Medulla oblongata (tissue), 1 donor: ENCODE data around the gene PPME1.

Experiments
- DNase-seq: peaks from one replicate; pipeline ENCODE4 v3.0.0-alpha.2; 2015; ENCODE audit errors: extremely low spot score

PPME1 gene

DNA sequence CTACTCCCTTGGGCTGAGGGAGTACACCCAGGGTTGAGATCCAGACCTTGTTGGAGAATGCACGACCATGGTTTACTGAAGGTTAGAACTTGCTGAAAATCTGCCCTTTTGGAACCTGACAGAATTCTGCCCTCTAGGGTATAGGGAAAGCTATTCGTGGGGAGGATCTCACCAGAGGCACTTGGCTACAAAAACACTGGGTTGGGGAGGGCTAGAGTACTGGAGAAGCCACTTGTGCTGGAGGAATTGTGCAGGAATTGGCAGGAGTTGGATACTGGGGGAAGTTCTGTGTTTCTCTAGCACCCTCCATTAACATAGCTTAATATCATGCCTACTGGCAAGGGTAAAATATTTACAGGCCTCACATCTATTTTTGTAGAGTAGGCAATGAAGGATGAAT is 55.8 kb downstream of the PPME1 start:
- no peak for DNase-seq

DNA sequence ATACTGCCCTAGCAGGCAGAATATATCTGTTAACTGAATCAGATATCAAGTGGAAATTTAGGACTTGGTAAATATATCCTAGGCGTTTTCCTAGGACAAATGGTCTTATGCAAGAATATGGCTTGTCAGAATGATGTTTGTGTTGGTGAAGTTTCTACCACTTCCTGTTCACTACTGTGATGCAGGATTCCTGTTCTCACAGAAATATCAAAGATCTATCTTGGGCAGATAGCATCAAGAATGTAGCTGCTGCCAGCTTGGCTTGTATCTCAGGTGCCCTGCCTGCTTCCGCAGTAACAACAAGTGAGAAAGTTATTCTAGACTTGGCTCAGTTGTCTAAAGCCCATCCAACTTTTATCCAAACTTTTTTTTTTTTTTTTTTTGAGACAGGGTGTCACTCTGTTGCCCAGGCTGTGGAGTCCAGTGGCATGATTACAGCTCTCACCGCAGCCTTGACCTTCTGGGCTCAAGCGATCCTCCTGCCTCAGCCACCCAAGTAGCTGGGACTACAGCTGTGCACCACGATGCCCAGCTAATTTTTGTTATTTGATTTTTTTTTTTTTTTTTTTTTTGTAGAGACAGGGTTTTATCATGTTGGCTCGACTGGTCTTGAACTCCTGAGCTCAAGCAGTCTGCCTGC is 61.3 kb downstream of the PPME1 start:
- DNase-seq: no peak

DNA sequence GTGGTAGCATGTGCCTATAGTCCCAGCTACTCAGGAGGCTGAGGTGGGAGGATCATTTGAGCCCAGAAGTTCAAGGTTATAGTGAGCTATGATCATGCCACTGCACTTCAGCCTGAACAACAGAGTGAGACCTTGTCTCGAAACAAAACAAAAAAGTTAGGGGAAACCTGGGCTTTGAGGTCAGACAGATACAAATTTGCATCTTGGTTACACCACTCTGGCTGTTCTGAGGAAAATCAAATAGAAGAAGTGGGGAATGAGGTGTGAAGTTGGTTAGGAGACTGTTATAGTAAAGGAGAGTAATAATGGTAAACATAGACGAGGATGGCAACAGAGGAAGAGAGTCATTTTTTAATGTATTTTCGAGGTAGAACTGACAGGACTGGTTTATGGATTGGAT is 62.6 kb downstream of the PPME1 start:
- no peak for DNase-seq

DNA sequence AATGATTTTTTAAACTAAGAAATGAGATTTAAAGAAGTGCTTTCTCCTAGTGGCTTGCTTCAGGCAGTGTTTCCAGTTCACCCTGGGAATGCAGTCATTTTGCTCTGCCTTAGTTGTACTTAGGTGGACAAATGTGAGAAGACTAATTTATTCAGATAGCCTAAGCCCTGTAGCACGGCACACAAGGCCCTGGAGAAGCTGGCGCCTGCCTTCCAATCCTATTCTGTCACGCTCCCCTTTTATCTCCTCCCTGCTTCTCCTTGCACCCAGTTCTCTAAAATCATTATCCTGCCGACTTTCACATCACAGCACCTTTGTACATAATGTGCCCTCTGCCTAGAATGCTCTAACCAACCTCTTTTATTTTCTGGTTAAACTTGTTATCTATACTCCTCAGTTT is 64.0 kb downstream of the PPME1 start:
- DNase-seq: no peak

DNA sequence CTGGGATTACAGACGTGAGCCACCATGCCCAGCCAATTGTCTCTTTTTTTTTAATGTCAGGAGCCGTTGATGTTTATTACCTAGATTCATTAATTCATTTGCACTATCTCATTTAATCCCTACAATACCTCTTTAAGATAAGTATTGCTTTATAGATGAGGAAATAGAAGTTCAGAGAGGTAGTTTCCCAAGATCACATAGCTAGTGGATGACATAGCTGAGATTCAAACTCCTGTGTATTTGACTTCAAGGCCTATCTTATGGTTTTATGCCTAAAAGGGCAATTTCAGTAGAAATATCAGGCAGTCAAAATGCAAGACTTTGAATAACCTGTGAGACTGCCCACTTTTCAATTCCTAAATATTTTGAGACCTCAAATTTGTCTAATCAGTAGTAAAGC is 66.5 kb downstream of the PPME1 start:
- no peak for DNase-seq

DNA sequence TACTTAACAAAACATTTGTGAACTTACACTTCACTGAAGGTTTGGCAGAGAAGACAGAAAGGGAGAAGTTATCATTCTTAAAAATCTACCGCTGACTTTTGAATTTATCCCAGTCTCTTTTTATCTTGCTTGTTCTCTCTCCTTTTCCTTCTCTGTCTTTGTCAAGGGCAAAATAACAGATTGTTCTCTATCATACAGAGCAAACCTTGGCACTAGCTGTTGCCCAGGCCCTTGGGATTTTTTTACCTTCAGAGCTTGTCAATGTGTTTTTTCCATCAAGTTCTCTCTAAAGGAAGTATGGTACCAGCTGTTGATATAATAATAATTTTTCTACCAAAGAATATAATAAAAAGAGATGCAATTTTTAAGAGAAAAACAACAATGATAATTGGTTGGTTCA is 67.2 kb downstream of the PPME1 start:
- no peak for DNase-seq

DNA sequence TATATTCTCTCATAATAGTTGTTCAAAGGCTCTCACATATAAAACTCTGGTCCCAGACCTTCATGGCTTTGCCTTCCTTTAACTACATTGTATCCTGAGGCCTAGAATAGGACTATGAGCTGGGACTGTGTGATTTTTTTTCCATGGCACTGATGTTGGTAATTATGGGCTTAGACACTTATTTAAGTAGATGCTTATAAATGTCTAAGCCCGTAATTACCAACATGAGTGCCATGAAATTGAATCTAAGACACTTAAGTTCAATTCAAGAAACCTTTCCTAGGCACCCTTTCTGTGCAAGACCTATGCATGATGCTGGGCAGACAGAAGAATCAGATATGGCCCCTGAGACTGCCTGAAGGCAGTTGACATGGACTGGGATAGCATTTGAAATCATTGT is 77.4 kb downstream of the PPME1 start:
- DNase-seq: no peak

DNA sequence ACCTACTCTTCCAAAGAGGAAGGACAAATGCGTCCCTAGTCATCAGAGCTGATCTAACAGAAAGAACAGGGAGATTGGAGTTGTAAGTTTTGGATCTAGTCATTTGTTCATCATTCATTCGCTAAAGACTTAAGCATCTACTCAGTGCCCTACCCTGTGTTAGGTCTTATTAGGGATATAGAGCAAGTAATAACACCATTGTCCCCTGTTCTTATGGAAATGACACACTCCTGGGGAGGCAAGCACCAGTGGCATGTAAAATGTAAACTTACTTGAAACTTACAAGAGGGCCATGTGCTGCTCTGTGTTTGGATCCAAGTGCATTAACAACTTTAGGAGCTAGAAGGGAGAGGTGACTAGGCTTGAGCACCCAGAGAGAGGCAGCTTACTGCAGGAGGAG is 78.4 kb downstream of the PPME1 start:
- no peak for DNase-seq

DNA sequence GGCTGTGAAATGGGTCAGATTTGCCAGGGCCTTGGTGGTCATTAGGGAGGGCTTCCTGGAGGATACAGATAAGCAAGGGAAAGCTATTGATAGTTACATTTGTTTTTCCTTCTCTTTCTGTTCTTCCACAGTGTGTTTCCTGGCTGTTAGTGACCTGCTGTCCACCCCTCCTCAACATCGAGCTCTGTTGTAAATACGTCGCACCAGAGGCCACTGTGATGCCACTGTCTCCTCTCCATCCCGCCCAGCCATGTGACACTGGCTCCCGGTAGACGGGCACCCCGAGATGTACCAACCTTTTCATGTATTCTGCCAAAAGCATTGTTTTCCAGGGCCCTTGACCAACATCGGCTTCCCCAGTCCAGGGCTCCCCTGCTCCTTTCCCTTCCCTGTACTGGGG is 82.3 kb downstream of the PPME1 start:
- DNase-seq: no peak

DNA sequence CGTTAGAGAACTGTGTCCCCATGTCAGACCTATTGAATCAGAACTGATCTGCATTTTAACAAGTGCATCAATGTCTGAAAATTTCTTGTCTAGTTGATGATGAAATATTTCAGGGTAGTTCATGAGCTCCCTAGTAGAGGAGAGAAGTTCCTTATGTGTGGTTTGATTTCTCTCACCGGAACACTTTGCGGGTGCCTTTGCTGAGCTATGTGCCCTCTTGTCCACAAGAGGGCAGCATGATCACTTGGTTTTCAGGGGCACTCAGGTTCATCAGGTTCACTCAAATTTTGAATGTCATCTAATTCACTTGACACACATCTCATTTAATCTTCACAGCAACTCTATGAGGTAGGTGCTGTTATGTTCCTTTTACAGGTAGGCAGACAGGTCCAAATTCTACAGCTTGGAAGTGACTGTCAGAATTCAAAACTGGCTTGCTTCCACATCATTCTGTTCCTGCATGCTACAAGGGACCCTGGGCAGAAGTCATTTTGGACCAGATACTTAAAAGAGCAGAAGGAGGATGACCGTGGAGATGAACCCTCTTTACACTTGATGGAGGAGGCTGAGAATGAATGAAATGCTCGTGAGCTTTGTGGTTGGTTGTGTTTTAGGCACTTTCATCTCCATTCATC is 84.8 kb downstream of the PPME1 start:
- DNase-seq: peak; percentile 84

DNA sequence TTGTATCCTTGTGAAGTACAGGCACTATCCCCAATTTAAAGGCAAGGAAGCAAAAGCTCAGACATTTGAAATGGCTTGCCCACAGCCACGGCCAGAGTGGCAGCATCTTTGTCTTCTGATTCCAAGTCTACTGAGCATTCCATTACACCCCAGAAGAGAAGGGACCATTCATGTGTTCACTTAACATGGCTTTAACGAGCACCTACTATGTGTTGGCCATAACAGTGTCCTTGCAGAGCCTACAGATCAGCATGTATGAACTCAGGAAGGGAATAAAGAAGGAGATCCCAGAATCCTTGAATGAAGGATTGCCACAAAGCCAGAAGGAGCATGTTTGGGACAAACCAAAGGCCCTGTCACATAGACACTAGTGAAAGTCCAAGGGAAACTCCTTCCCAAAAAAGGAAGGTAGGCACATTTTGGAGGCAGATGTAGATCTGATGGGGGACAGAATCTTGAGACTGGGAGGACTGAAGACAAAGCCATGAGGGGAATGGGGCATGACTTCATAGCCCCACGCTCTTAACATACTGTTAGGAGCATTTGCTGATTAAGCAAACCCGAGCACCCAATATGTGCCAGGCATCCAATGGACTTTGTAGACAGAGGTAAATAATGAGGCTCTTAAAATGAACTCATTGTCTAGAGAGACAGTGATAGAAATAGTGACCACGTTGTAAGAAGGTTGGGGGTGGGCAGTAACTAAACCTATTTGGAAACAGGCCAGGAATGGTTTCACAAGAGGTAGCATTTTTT is 85.5 kb downstream of the PPME1 start:
- DNase-seq: no peak

DNA sequence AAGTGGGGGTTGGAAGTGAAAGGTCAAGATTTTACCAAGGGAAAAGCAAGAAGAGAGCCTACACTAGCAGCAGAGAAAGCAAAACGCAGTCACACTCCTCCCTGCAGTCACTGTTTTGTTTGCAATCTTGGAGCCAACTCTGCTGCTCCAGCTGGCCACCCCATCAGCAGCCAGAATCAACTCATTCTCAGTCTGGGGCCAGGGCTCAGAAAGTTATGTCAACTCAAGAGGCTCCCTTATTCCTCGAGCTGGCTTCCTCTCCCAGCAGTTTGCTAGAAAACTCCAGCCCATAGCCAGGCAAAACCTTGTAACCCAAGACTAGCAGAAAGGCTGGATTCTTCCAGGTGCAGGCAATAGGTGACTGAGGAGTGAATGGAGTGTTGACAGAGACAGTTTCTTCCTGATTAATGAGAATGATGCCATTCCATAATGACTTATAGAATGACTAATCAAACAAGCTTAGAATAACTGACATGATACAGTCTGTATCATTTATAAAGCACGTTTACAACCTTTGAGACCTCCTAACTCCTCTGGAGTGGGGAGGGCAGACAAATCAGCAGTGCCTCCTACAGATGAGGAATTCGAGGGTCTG is 87.0 kb downstream of the PPME1 start:
- DNase-seq: peak; percentile 69

DNA sequence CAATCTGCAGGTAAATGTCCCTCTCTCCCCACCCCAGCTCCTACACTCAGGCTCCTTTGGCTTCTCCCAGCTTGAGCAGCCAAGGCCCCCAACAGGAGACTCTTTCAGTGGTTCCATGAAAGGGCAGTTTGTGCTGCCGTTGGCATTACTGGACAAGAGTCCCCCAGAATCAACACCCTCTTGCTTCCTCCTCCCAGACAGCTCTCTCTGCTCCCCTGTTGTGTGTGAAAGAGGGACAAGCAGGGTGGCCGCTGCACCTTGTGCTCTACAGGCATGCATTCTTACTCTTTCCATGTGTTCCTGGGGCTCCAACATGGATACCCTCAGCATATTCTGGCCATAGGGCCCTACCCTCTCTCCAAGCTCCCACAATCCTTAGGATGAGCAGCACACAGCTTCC is 91.6 kb downstream of the PPME1 start:
- DNase-seq: no peak

DNA sequence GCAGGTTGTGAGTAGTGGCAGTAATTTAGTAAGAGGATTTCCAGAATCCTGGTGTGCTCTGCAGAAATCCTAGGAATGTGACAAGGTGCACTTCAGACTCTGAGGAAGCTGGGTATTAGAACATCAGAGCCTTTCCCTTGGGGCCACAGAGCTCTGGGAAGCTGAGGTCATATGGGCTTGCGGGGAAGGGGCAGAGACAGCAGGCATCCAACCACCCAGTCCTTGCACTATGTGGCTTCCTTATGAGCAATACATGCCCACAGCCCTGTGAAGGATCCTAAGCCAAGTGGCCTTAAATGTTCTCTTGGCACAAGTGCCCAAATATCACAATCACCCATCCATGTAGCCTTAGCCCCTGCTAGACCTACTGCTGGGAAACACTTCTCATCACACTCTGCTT is 94.2 kb downstream of the PPME1 start:
- no peak for DNase-seq

DNA sequence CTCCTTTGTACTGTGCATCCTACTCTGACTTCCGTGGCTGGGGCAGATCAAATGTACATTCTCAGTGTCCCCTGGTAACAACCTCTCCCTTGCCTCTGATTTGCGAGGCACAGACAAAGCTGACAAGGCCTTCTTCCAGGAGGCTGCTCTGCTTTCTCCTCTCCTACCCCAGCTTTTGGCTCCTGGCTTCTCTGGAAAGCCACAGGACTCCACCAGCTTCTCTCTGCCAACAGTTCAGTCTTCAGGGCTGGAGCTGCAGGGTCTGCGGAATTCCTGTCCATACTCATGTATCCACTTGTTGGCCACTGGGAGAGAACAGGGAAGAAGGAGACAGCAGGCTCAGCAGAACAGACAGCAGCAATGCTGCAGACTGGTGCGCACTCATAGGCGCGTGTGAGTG is 95.9 kb downstream of the PPME1 start:
- no peak for DNase-seq

DNA sequence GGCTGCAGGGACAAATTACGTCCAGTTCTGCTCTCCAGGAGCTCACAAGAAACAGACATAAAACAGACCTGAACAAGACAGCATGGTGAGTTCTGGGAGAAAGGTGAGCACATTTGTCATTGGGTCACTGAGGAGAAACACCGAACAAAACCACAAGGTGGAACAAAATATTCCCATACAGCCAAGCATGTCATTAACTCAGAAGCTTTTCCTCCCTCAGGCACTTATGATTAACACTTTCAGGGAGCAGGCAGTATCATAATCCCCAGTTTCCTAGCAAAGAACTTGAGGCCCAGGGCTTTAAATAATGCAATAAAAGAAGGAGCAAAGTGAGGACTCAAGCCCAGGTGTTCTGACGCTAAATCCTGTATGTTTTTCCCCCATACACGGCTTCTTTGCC is 97.4 kb downstream of the PPME1 start:
- no peak for DNase-seq

DNA sequence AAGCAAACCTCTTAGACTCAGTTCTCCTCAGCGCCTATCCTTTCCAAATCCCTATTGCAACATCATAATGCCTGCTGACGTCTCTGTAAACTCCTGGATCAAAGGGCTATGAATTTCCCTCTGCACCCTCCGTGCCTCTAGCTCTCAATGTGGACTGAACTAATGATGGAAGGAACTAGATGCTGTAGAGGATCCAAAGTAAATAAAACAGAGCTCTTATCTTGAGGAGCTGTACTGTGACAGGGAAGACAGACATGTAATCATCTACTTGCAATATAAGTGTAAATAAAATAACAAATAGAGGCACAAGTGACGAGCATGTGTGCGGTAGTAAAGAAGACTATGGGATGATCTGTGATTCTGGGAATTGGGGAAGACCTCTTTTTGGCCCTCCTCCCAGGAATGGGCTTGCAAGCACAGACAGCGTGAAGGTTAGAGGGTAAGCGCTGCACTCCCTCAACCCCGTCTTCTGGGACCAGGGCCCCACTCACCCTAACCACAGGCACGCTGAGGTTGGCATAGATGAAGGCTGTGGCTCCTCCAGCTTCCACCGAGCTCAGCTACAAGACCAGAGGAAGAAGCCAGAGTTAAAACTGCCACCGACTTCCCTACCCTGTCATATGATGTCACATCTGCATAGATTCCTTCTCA is 98.2 kb downstream of the PPME1 start:
- no peak for DNase-seq

DNA sequence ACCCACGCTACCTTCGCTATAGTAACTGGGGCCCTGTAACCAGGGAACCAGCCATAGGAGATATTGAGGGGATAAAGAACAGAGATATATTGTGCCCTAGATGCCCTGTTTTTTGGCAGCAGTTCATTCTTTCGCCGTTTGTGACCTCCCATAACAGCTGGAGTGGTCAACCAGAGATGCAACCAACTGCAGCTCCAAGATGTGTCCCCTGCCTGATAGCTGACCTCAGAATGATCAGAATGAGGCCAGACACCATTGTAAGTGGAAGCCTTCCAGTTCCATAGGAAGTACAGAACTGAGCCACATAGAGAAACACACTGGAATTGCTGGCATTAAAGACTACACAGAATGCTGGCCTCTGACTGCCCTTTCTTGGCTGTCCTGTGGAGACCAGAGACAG is 101.2 kb downstream of the PPME1 start:
- DNase-seq: no peak

DNA sequence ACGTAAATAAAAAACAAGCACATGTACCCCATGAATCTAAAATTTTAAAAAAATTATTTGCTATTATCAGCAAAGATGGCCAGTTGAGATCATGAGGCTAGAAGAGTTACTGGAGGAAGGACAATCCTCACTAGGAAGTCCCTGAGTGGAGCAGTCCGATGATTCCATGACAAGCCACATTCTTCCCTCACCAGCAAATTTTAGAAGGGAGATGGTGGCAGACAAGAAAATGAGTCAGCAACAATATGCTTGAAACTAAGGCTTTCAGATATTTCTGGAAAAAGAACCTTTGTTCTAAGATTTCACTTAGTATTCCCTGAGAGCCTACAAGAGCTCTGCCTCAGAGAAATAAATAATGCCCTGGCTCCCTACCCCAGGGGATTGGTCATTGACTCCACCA is 105.5 kb downstream of the PPME1 start:
- no peak for DNase-seq

DNA sequence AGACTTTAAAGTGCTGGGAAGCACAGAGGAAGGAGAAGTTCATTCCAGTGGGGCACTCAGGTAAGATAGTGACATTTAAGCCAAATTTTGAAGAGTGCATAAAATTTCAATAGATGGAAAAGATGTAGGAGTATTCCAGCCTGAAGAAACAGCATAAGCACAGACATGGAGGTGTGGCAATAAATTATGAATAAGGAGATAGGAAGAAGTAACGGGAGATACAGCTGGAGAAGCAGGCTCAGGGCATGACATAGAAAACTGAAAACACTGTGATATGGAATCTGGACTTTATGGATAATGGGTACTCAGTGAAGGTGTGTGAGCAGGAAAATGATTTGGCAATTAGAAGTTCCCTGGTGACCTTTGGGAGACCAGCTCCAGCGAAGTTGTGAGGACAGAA is 107.0 kb downstream of the PPME1 start:
- no peak for DNase-seq

DNA sequence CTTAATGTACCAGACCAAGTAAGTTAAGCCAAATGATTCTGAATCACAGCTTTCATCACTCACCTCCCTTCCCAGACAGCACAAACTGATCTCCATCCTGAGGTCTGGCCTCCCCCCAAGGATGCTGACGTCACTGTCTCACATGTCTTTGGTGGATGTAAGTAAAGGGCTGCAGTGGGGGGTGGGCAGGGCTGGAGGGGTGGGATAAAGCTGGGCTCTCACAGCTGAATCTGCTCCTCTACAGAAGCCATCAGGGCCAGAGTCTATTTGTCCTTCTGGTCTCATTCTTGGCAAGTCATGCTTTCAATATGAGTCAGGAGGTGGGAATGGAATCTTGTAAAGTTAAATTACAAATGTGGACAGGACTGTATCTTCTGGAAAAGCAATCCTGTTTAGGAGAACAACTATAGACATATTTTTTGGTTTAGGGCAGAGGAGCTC is 107.7 kb downstream of the PPME1 start:
- DNase-seq: no peak

DNA sequence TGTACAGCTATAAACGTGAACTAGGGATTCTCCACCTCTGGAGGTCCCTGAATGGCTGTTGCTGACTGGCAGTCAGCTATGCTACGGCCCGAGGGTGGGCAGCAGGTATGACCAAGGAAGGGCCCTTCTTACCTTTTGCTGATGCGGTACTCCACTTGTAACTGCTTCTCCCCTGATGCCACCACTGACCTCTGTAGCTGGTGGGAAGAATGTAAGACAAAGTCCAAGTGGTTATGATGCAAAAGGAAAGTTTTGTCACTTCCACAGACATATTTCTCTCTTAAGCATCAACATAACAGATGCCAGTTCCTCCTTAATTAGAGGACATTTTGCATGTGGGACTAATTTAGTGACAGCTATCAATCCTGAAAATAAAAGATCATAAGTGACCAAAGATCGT is 108.2 kb downstream of the PPME1 start:
- no peak for DNase-seq
